ENCODE results near the gene NUTF2. TPM values are rescaled to one million over a fixed set of nuclear protein-coding genes. Genes with fewer than 3 reads are reported as not detected.
"Not testable (repeated sequence)": the region's sequence is repeated elsewhere in the genome, so short reads cannot be mapped to it uniquely, and the experiment has no call there.

Gene NUTF2
- total RNA-seq, 1 donor from 2014 or later, result 184 TPM

GRCh38 chr16:67820608-67821259 lies 26.0 kb upstream of the NUTF2 start:
- peaks cover 5% of the 10 kb centered on the region for H3K4me1 Mint-ChIP-seq
- H3K27ac Mint-ChIP-seq, result no peak overlapping the region

GRCh38 chr16:67822511-67822910 lies 24.2 kb upstream of the NUTF2 start:
- Mint-ChIP-seq H3K4me3 (no peak overlapping the region), H3K27ac (no peak overlapping the region), H3K27me3 (no peaks in the 10 kb centered on the region), H3K4me1 (no peaks in the 10 kb centered on the region), H3K9me3 (no peaks in the 10 kb centered on the region), H3K36me3 (ENCODE audit: low read depth) (peaks cover 5% of the 10 kb centered on the region)
- no peak for DNase-seq
- intact Hi-C loops (cut with micrococcal nuclease), result no loop called here

More at GRCh38 chr16:67820608-67821259, 26.0 kb upstream of the NUTF2 start:
- Mint-ChIP-seq H3K4me3 (no peak overlapping the region), H3K27me3 (no peaks in the 10 kb centered on the region), H3K36me3 (ENCODE audit: low read depth) (no peaks in the 10 kb centered on the region), H3K9me3 (no peaks in the 10 kb centered on the region)
- no peak for DNase-seq
- intact Hi-C loops (cut with micrococcal nuclease), result no loop called here

GRCh38 chr16:67825119-67825518 lies 21.6 kb upstream of the NUTF2 start:
- no peaks in the 10 kb centered on the region for H3K4me1 Mint-ChIP-seq
- H3K9me3 Mint-ChIP-seq, result no peaks in the 10 kb centered on the region
- no peaks in the 10 kb centered on the region for H3K27me3 Mint-ChIP-seq
- peaks cover 9% of the 10 kb centered on the region for H3K36me3 Mint-ChIP-seq (ENCODE audit: low read depth)
- no peak overlapping the region for H3K27ac Mint-ChIP-seq
- intact Hi-C loops (cut with micrococcal nuclease), result no loop called here
- no peak overlapping the region for H3K4me3 Mint-ChIP-seq
- DNase-seq, result no peak

- no peak overlapping the region for H3K27ac Mint-ChIP-seq
- peaks cover 12% of the 10 kb centered on the region for H3K36me3 Mint-ChIP-seq (ENCODE audit: low read depth)
- H3K9me3 Mint-ChIP-seq, result no peaks in the 10 kb centered on the region
- no peak for DNase-seq
- H3K27me3 Mint-ChIP-seq, result no peaks in the 10 kb centered on the region
- intact Hi-C loops (cut with micrococcal nuclease), result no loop called here
- no peak overlapping the region for H3K4me3 Mint-ChIP-seq
- H3K4me1 Mint-ChIP-seq, result no peaks in the 10 kb centered on the region
Observed at GRCh38 chr16:67825906-67826305, 20.8 kb upstream of the NUTF2 start.

- peak; percentile 54 for DNase-seq
- intact Hi-C loops (cut with micrococcal nuclease), result no loop called here
- peaks cover 8% of the 10 kb centered on the region for H3K4me1 Mint-ChIP-seq
- H3K27ac Mint-ChIP-seq, result no peak overlapping the region
- no peaks in the 10 kb centered on the region for H3K27me3 Mint-ChIP-seq
- peaks cover 13% of the 10 kb centered on the region for H3K36me3 Mint-ChIP-seq (ENCODE audit: low read depth)
- no peak overlapping the region for H3K4me3 Mint-ChIP-seq
- no peaks in the 10 kb centered on the region for H3K9me3 Mint-ChIP-seq
Observed at GRCh38 chr16:67828651-67829050, 18.1 kb upstream of the NUTF2 start.

- Mint-ChIP-seq H3K4me3 (peak overlapping the region; percentile 98), H3K27me3 (no peaks in the 10 kb centered on the region), H3K9me3 (no peaks in the 10 kb centered on the region), H3K36me3 (ENCODE audit: low read depth) (peaks cover 8% of the 10 kb centered on the region), H3K27ac (peak overlapping the region; percentile 93), H3K4me1 (peaks cover 8% of the 10 kb centered on the region)
- DNase-seq, result peak; percentile 66
- intact Hi-C loops (cut with micrococcal nuclease), result loop anchor here (1.0 kb wide), 4 partner anchors 8 to 27 kb away; partner anchors contain the start of genes NUTF2, RANBP10 and TSNAXIP1
Observed at GRCh38 chr16:67833030-67833414, 13.7 kb upstream of the NUTF2 start.

- H3K36me3 Mint-ChIP-seq (ENCODE audit: low read depth), result peaks cover 8% of the 10 kb centered on the region
- H3K27me3 Mint-ChIP-seq, result no peaks in the 10 kb centered on the region
- intact Hi-C loops (cut with micrococcal nuclease), result loop anchor here (1.0 kb wide), 4 partner anchors 8 to 27 kb away; partner anchors contain the start of genes NUTF2, RANBP10 and TSNAXIP1
- H3K4me1 Mint-ChIP-seq, result peaks cover 8% of the 10 kb centered on the region
- H3K27ac Mint-ChIP-seq, result peak overlapping the region; percentile 93
- peak overlapping the region; percentile 98 for H3K4me3 Mint-ChIP-seq
- peak; percentile 99 for DNase-seq
- no peaks in the 10 kb centered on the region for H3K9me3 Mint-ChIP-seq
Observed at GRCh38 chr16:67833415-67834241, 13.1 kb upstream of the NUTF2 start.

GRCh38 chr16:67834242-67834614 lies 12.5 kb upstream of the NUTF2 start:
- Mint-ChIP-seq H3K27ac (no peak overlapping the region), H3K27me3 (no peaks in the 10 kb centered on the region), H3K9me3 (no peaks in the 10 kb centered on the region), H3K36me3 (ENCODE audit: low read depth) (peaks cover 6% of the 10 kb centered on the region), H3K4me1 (peaks cover 8% of the 10 kb centered on the region), H3K4me3 (peak overlapping the region; percentile 98)
- intact Hi-C loops (cut with micrococcal nuclease), result no loop called here
- DNase-seq, result no peak

GRCh38 chr16:67837190-67837589 lies 9.5 kb upstream of the NUTF2 start:
- H3K4me1 Mint-ChIP-seq, result peaks cover 13% of the 10 kb centered on the region
- H3K27me3 Mint-ChIP-seq; H3K4me3 Mint-ChIP-seq; H3K27ac Mint-ChIP-seq; H3K36me3 Mint-ChIP-seq (ENCODE audit: low read depth); intact Hi-C loops (cut with micrococcal nuclease); H3K9me3 Mint-ChIP-seq; DNase-seq: not testable (repeated sequence)

GRCh38 chr16:67837811-67838210 lies 8.9 kb upstream of the NUTF2 start:
- H3K4me3 Mint-ChIP-seq, result no peak overlapping the region
- peaks cover 8% of the 10 kb centered on the region for H3K4me1 Mint-ChIP-seq
- no peaks in the 10 kb centered on the region for H3K9me3 Mint-ChIP-seq
- intact Hi-C loops (cut with micrococcal nuclease), result no loop called here
- no peak overlapping the region for H3K27ac Mint-ChIP-seq
- H3K27me3 Mint-ChIP-seq, result no peaks in the 10 kb centered on the region
- no peak for DNase-seq
- H3K36me3 Mint-ChIP-seq (ENCODE audit: low read depth), result no peaks in the 10 kb centered on the region

GRCh38 chr16:67841198-67841815 lies 5.4 kb upstream of the NUTF2 start:
- no peaks in the 10 kb centered on the region for H3K9me3 Mint-ChIP-seq
- no peaks in the 10 kb centered on the region for H3K27me3 Mint-ChIP-seq
- H3K36me3 Mint-ChIP-seq (ENCODE audit: low read depth), result peaks cover 9% of the 10 kb centered on the region
- H3K4me1 Mint-ChIP-seq, result peaks cover 26% of the 10 kb centered on the region
- intact Hi-C loops (cut with micrococcal nuclease), result loop anchor here (1.0 to 10.0 kb wide), 2 partner anchors 8 to 597 kb away; partner anchors contain the start of genes FHOD1 and SLC9A5
- DNase-seq, result no peak
- peak overlapping the region; percentile 94 for H3K27ac Mint-ChIP-seq
- peak overlapping the region; percentile 93 for H3K4me3 Mint-ChIP-seq

GRCh38 chr16:67841816-67842508 lies 4.8 kb upstream of the NUTF2 start, which contains the start of gene THAP11:
THAP11 (plus strand) TSS chr16:67842320; CDS start chr16:67842555, 235 bp downstream.
- peak; percentile 99 for DNase-seq
- intact Hi-C loops (cut with micrococcal nuclease), result loop anchor here (1.0 to 10.0 kb wide), 4 partner anchors 9 to 597 kb away; partner anchors contain the start of genes CTCF, FHOD1, RANBP10 and SLC9A5
- peak within 1 kb of the TSS; percentile 94 for H3K27ac Mint-ChIP-seq
- peaks cover 9% of the 10 kb centered on the region for H3K36me3 Mint-ChIP-seq (ENCODE audit: low read depth)
- H3K27me3 Mint-ChIP-seq, result no peaks in the 10 kb centered on the region
- H3K4me1 Mint-ChIP-seq, result peaks cover 26% of the 10 kb centered on the region
- H3K4me3 Mint-ChIP-seq, result peak within 1 kb of the TSS; percentile 93
- no peaks in the 10 kb centered on the region for H3K9me3 Mint-ChIP-seq

Measured in activated CD4-positive, alpha-beta T cell treated with anti-CD3 and anti-CD28 coated beads, Interleukin-2, amount 10 ng/mL, durations not matched to agents 24 days and 14 days (primary cell).